Erythroblast (primary cell): ENCODE results near the gene TPO.
"Not testable (repeated sequence)": the region's sequence is repeated elsewhere in the genome, so short reads cannot be mapped to it uniquely, and the experiment has no call there.

ENCODE experiments used
- DNase-seq, 2 experiments: peaks; one replicate each; lab custom pipeline; 2025; lab: John Stamatoyannopoulos, UW
- GATA1 ChIP-seq: IDR thresholded peaks from 2 replicates; pipeline ENCODE4 v1.6.1; 2011; ENCODE audit warnings: low read depth, mild to moderate bottlenecking, control low read depth, low read length, moderate library complexity
- POLR2A ChIP-seq: IDR thresholded peaks from 2 replicates; pipeline ENCODE4 v1.6.1; 2011; ENCODE audit warnings: mild to moderate bottlenecking, low read length

TPO gene

DNA sequence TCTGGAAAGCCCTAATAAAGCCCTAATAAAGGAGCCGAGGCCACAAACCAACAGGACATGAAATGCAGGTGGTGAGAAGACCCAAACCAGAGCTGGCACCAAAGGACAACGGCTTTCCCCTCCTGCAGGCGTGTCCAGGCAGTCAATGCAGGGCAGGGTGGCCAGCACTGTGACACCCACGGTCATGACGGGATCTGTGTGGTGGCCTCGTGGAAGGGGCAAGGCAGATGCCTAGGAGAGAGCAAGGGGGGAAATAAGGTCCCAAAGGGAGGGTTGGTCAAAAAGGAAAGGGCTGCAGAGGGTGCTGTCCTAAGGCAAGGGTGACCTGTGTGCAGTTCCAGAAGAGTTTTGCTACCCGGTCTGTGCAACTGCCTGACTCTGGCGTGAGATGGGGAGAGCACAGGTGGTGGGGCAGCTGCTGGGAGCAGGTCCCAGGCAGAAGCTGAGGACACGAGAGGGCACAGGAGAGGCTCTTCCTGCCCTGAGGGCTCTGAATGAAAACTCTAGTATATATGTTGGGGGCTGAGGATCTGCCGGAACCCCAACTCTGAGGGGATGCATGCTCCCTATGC is 156.7 kb downstream of the TPO start:
- DNase-seq: no peak
- no peak for TF ChIP-seq GATA1
- TF ChIP-seq POLR2A: no peak

GRCh38 chr2:1571477-1572417 is 158.5 kb downstream of the TPO start:
- no peak for DNase-seq
- TF ChIP-seq GATA1 (no peak), POLR2A (no peak)

- TF ChIP-seq POLR2A (no peak), GATA1 (no peak)
- no peak for DNase-seq
Observed at GRCh38 chr2:1572638-1573037, 159.4 kb downstream of the TPO start.

- no peak for DNase-seq
- no peak for TF ChIP-seq GATA1
Observed at GRCh38 chr2:1577846-1578245, 164.6 kb downstream of the TPO start.

- DNase-seq: not testable (repeated sequence)
Observed at GRCh38 chr2:1581257-1581964, 168.1 kb downstream of the TPO start.

GRCh38 chr2:1581965-1582625 is 168.8 kb downstream of the TPO start:
- TF ChIP-seq POLR2A (no peak), GATA1 (no peak)
- no peak for DNase-seq

- no peak for DNase-seq
- no peak for TF ChIP-seq GATA1
- TF ChIP-seq POLR2A: no peak
Observed at GRCh38 chr2:1582891-1583341, 169.7 kb downstream of the TPO start.

GRCh38 chr2:1584051-1584531 is 170.8 kb downstream of the TPO start:
- DNase-seq: no peak
- TF ChIP-seq GATA1: no peak
- no peak for TF ChIP-seq POLR2A

DNA sequence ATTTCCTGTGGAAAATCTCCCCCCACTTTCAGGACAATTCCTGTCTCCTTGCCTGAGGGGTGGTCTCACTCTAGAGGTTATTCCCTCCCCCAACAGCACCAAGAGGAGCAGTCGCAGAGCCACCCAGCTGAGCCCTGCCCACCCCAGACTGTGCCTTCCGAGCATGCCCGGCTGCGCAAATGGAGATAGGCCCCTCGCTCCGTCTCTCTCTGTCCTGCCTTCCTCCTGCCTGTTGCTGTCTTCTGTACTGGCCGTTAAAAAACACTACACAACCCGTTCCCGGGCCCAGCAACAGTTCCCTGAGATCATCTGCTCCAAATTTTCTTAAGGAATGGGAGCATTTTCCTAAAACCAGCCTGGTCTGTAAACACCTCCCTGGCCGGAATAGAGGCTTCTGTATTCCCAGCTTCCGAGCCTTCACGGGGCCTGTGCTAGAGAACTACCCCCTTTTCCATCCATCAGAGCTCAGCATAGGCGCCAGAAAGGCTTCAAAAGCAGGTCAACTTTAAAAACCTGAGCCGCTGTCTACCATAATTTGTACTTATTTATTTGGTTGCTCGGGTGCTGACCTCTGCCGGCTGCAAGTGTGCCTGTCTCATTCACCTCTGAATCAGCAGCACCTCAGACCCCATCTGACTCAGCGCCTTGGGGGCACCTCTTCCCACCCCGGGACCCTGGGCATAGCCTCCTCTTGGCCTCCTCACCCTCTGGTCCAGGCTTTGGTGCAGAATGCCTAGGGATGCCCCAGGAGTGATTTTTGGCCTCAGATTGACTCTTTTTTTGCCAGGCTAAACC is 171.6 kb downstream of the TPO start:
- TF ChIP-seq POLR2A (no peak), GATA1 (no peak)
- DNase-seq: no peak

GRCh38 chr2:1585635-1586034 is 172.4 kb downstream of the TPO start:
- DNase-seq: no peak
- no peak for TF ChIP-seq GATA1
- TF ChIP-seq POLR2A: no peak

- no peak for DNase-seq
- TF ChIP-seq GATA1 (no peak), POLR2A (no peak)
Observed at GRCh38 chr2:1586251-1586922, 173.1 kb downstream of the TPO start.
